Erythroblast (primary cell): Measurements from ENCODE around the gene KDM1B.
"Not testable (repeated sequence)": the region's sequence is repeated elsewhere in the genome, so short reads cannot be mapped to it uniquely, and the experiment has no call there.

Experiments
- DNase-seq, 2 experiments: peaks; one replicate each; lab custom pipeline; 2025; lab: John Stamatoyannopoulos, UW
- GATA1 ChIP-seq: IDR thresholded peaks from 2 replicates; pipeline ENCODE4 v1.6.1; 2011; ENCODE audit warnings: low read depth, mild to moderate bottlenecking, control low read depth, low read length, moderate library complexity
- POLR2A ChIP-seq: IDR thresholded peaks from 2 replicates; pipeline ENCODE4 v1.6.1; 2011; ENCODE audit warnings: mild to moderate bottlenecking, low read length

Gene KDM1B

DNA sequence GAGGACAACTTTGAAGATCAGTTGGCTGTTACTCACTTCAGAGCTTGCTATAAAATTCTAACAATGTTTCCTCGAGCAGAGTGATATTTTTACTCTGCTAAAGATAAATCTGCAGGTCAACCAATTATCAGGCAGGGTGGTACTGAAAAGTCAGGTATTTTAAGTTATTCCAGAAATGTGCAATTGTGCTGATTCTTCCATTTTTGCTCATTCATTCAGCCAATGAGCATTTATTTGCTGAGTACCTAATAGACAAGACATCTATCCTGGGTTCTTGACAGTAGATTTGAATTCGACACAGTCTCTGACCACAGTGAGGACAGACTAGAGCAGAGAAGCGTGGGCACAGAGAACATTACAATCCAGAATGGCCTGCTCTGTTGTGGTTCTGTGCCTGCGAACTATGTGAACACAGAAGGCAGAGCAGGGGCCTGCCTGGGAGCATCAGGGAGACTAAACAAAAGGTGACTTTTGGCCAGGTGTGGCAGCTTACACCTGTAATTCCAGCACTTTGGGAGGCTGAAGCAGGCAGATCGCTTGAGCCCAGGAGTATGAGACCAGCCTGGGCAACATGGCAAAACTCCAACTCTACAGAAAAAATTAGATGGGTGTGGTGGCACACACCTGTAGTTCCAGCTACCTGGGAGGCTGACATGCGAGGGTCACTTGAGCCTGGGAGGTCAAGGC, 15.1 kb upstream of the KDM1B start:
- no peak for DNase-seq
- TF ChIP-seq POLR2A (no peak), GATA1 (no peak)

DNA sequence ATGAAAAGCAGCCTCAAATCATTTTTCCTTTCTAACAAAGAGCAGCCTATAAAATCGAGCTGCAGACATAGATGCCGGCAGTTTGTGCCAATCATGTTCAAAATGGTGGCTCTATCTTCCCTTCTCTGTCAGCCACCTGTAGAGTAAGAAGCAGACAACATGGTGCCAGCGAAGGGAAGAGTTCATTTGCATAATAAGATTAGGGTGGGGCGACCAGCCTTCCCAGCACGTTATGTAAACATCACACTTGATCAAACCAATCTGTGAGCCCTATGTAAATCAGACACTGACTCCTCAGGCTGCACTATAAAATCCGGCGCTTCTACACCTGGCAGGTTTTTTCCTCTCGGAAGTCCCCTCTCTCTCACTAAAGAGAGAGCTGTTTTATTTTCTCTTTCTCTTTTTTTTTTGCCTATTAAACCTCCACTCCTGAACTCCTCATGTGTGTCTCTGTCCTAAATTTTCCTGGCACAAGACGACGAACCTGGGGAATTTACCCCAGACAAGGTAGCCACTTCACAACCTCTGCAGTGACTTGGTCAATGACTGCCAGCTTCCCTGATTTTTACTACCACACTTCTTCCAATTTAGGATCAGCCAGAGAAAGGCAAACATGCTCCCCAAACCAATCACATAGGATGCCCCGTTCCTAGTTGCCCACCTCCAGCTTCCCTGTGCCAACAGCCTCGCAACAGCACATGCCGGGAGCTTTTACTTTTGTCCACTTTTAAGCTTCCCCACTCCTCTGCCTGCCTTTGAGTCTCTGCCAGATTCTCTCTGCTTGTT, 13.2 kb upstream of the KDM1B start:
- TF ChIP-seq GATA1 (no peak), POLR2A (no peak)
- DNase-seq: no peak

DNA sequence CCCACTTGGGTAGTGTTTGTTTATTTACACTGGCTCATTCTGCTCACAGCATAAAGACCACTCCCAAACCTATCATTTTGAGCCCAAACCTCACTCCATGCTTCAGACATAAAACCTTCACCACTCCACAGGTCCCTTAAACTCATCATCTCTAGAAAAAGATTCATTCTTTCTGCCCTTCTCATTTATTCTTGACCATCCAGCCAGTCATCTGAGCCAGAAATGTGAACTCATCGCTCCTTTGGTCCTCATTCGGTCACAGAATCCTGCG, 12.7 kb upstream of the KDM1B start:
- no peak for TF ChIP-seq GATA1
- TF ChIP-seq POLR2A: no peak
- DNase-seq: no peak

DNA sequence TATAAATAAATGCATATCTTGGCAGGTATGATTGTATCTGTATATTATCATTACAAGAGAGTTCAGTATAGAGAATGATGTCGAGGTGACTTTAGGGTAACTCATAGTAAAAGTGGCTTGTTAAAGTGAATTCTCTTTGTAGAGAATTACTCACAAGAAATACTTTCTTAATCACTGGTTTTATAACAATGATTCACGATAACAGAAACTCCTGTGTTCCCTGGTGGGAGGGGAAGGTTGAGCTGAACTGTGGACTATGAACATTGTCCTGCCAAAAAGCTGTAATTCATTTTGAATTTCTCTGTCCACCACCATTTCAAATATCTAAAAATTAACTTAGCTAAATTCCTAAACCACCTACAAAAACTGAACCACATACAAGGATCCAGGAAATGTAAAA, 8.1 kb upstream of the KDM1B start:
- DNase-seq: no peak
- TF ChIP-seq POLR2A (no peak), GATA1 (no peak)

DNA sequence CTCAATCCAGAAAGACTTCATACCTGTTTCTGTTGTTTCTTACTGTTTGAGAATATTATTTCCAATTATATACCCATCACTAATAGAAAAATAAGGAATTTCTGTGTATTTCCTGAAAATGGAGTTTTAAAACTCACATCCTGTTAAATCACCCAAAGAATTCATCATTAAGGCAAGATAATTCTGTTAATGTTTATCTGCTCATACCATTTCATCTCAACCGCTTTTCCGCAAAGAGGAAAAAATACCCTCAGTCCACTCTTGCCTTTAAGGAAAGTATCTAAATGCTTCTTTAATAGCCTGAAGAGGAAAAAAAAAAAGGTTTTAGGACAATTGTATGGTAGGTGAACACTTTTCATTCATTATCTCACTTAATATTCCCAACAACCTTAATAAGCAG, 7.6 kb upstream of the KDM1B start:
- TF ChIP-seq POLR2A (no peak), GATA1 (no peak)
- DNase-seq: no peak

DNA sequence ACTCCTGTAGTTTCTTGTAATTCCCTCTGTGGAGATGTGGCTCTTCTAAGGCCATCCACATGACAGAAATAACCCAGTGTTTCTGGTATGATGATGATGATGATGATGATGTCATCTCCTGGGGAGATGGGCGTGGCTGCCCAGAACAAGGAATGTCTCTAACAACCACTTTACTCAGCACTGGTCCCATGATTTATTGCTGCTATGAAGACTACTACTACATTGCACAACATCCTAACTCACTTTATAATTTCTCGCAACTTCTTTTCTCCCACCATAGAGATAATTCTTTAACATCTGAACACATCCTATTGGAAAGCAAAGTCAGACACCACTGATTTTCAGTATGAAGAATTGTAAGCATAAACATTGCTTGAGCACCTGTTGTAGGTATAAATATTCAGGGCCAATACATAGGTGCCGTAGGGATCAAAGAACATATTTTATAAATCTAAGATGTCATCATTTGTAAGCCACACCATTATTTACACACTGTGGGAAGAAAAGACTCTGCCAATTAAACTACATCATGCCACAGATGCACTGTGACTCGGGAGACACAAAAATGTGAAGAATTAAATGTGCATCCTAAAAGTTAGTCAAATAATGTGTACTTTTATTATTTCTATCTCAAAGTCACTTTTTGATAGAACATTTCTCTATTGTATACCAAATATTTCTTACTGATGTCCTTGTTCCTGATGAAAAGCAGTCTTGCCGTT, 6.8 kb upstream of the KDM1B start:
- DNase-seq: peak; percentile 10 to 67
- TF ChIP-seq POLR2A (no peak), GATA1 (no peak)

DNA sequence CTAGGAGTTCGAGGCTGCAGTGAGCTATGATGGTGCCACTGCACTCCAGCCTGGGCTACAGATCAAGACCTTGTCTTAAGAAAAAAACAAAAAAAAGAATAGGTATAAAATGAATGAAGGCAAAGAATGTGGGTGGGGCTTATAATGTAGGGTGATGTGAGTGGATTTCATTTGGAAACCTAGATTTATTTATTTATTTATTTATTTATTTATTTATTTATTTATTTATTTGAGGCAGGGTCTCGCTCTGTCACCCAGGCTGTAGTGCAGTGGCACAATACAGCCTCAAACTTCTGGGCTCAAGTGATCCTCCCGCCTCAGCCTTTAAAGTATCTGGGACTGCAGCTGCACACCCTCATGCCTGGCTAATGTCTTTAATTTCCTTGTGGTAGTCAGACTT, 3.8 kb upstream of the KDM1B start:
- not testable (repeated sequence) for DNase-seq

DNA sequence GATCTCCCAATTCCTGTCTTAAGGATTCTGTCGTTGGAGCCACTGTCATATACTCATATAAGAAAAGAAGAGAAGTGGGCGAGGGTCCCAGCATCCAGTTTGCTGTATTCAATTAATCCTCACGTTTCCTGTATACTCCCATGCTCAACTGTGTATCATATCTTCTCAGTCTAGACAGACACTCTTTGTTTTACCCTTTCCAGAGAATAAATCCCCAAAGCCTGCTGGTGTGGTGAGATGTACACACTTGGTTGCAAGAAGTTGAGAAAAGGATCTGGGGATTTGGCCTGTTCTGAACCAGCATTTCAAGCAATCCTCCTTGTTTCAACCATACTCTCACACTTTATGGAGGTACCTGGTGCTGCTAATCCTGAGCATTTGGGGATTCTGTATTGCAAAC, 3.4 kb upstream of the KDM1B start:
- DNase-seq: no peak
- TF ChIP-seq POLR2A: no peak
- no peak for TF ChIP-seq GATA1

DNA sequence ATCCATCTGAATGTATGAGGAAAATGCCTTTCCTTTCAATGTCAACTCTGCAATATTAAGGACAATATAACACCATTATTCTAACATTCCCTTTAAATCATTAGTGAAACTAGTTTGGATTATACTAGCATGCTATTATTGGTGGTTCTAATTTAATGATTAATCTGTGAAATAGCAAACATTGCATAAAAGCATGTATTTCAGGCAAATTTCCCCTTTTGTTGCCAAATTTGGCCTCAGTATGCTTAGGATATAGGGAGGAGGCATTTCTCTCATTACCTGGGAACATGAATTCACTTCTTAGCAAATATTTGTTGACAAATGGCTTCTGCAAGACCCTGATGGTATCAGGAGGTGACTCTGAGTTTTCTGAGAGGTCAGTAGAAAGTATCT, 1.9 kb upstream of the KDM1B start:
- TF ChIP-seq POLR2A (no peak), GATA1 (no peak)
- no peak for DNase-seq

DNA sequence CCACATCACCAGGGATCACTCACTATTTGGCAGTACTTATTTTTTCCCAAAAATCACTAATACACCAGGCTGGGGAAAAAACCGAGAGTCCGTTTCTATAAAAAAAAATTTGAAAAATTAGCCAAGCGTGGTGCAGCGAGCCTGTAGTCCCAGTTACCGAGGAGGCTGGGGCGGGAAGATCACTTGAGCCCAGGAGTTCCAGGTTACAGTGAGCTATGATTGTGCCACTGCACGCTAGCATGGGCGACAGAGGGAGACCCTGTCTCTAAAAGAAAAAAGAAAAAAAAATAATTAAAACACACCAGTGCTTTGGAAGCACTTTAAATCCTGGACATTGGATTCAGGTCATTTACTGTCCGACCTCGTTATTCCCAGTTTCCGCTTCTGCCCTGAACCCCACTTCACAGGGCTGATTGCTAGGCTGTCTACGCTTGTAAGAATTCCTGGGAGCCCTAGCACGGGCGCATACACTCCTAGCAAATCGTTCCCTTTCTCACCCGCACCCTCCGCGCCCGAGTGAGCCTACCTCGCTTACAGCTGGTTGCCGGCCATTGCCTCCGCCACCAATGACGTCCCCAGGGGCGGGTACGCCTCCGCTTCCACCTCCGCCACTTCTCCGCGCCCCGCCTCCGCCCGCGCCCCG, 594 bp upstream of the KDM1B start, which contains the start of gene TPMT:
Gene TPMT (minus strand): TSS at position 571 of the 643 bp plus-strand sequence. CDS start 5,950 bp downstream, outside the sequence.
- TF ChIP-seq POLR2A (peak; percentile 61), GATA1 (no peak)
- DNase-seq: peak; percentile 51 to 73

DNA sequence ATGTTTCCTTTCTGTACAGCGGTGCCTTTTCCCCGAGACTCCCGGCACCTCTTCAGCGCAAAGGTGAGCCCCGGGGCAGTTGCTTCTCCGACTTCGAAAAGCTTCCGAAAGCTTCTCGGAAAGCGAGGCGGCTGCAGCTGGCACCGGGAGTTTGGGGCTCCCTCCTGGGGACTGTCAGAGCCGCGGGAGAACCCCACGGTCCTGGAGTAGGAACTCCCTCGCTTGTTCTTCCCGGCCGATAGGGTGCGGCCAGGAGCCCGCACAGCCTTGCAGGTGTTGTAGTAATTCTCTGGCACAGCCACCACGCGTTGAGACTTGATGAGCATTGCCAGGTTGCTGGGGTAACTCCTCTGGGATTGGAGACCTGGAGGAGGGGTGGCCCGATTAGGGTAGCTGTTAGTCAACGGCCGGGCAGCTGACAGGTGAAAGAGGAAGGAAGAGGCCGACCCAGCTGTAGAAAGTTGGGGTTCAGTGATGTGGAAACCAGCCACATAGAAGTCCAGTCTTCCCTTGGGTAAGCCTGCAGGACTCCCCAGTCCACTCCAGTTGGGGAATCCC, 721 bp downstream of the KDM1B start:
- TF ChIP-seq GATA1 (no peak), POLR2A (no peak)
- peak; percentile 37 to 63 for DNase-seq

DNA sequence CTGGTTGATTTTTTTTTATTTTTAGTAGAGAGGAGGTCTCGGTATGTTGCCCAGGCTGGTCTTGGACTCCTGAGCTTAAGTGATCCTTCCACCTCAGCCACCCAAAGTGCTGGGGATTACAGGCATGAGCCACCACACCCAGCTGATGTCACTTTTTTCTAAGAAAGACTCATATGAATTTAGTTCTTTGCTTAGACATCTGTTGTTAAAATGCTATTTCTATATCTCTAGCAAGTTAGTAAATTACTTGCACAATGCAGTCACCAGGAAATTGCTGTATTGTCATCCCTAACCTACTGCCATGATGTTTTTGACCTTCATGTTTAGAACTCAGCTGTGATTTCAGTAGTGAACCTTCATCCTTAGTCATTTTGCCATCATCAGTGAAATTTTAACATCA, 5.7 kb downstream of the KDM1B start:
- TF ChIP-seq GATA1: no peak
- TF ChIP-seq POLR2A: no peak

DNA sequence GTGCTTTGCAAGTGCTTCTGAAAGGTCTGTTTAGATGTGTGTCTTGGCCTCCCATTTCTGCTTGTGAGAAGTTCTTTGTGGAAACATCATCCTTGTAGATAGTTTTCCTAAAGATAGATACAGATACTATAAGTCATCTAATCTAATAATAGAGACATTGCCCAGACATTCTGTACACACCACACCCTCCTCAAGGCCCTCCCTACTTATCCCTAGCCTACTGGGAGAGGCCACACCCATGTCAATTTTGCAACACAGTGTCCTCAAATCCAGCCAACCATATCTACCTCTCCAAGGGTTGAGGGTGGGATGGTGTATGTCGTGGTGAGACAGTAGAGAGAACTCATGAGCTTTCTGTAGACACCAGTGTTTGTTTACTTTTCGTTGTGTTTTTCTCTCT, 6.2 kb downstream of the KDM1B start:
- TF ChIP-seq POLR2A (no peak), GATA1 (no peak)
- DNase-seq: peak; percentile 24 to 51

More for the DNA sequence above, 5.7 kb downstream of the KDM1B start:
- DNase-seq: peak in 1 of 2 experiments; percentile 57

DNA sequence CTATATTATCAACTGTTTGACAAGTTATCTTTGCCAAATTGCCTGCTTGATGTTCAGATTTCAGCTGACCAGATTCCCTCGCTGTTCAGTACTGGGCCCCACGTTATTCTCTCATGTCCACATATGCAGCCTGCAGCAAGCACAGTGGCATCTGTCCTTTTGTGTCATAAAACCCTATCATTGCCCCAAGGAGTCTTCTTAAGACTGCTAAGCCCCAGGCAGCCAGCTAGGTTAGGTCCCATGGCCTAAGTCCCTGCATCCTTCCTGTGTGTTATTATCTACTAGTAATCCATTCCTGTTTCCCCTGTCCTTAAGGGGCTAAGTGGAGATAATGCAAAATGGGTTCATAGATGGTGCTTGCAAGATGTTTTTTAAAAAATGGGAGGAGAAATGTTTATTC, 7.2 kb downstream of the KDM1B start:
- no peak for TF ChIP-seq GATA1
- no peak for TF ChIP-seq POLR2A
- no peak for DNase-seq

DNA sequence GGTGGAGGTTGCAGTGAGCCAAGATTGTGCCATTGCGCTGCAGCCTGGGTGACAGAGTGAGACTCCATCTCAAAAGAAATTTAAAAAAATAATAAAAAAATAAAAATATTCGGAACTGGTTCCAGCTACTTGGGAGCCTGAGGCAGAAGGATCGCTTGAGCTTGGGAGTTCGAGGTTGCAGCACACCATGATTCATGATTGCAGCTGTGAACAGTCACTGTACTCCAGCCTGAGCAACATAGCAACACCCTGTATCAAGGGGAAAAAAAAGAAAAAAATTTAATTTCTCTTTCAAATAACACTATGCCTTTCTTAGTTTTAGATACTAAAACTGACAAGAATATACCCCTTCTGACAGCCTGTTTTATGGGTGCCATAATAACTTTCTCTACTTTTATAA, 10.5 kb downstream of the KDM1B start:
- DNase-seq: no peak

More for the DNA sequence above, 10.5 kb downstream of the KDM1B start:
- no peak for TF ChIP-seq GATA1
- TF ChIP-seq POLR2A: no peak
